Measurements from ENCODE around the gene EMILIN3. TPM values are rescaled to one million over a fixed set of nuclear protein-coding genes. Genes with fewer than 3 reads are reported as not detected.

Gene EMILIN3
- total RNA-seq, 2 donors from 2014 or later = 1.8 to 4.9 TPM

DNA sequence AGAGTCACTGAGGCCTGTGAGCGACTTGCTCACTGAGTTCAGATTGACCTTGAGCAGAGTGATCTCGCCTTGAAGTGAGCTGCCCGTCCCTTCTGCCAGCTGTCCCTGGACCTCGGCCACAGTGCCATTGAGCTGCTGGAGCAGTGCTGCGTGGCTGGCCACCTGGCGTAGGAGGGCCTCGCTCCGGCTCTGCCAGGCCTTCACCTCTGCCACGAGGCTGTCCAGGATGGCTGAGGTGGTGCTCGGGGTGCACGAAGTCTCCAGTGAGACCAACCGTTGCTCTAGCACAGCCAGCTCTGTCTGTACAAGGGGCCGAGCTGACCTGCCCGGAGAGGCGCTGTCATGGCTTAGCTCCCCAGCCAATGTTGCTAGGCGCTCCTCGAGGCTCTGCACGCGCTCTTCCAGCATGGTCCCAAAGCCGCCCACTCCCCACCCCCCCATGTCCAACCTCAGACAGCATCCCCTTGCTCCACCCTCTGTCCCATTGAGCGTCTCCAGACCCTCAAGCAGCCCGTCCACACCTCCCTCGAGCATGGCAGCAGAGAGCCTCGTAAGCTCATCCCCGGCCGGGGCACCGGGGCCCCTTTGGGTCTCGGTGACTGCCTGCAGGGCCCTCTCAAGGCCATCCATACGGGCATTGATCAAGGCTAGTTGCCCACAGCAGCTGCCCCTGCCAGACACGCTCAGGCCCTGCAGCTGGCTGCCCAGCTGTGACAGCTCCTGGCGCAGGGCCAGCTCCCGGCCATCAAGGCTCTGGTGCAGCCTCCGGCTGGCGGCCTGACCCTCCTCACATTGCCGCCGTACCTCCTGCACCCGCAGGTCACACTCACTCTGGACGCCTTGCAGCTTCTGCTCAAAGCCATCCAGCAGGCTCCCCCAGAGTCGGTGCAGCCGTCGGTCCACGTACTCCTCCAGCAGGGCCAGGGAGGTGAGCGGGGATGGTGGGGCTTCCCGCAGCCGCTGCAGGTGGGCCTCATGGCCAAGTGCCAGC, 4.6 kb downstream of the EMILIN3 start:
- no peak overlapping the region for H3K4me3 ChIP-seq
- no peaks in the 10 kb centered on the region for H3K9me3 ChIP-seq
- peak overlapping the region; percentile 40 to 56 for H3K27ac ChIP-seq
- peaks cover 8% of the 10 kb centered on the region for H3K36me3 ChIP-seq
- no peak for DNase-seq (ENCODE audit: low spot score)
- TF ChIP-seq, protein P1, sequence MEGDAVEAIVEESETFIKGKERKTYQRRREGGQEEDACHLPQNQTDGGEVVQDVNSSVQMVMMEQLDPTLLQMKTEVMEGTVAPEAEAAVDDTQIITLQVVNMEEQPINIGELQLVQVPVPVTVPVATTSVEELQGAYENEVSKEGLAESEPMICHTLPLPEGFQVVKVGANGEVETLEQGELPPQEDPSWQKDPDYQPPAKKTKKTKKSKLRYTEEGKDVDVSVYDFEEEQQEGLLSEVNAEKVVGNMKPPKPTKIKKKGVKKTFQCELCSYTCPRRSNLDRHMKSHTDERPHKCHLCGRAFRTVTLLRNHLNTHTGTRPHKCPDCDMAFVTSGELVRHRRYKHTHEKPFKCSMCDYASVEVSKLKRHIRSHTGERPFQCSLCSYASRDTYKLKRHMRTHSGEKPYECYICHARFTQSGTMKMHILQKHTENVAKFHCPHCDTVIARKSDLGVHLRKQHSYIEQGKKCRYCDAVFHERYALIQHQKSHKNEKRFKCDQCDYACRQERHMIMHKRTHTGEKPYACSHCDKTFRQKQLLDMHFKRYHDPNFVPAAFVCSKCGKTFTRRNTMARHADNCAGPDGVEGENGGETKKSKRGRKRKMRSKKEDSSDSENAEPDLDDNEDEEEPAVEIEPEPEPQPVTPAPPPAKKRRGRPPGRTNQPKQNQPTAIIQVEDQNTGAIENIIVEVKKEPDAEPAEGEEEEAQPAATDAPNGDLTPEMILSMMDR (IDR thresholded peaks at IDR 0.05) = no peak
- H3K27me3 ChIP-seq = no peaks in the 10 kb centered on the region
- H3K4me1 ChIP-seq = peaks cover 0 to 46% of the 10 kb centered on the region in 2 donors

DNA sequence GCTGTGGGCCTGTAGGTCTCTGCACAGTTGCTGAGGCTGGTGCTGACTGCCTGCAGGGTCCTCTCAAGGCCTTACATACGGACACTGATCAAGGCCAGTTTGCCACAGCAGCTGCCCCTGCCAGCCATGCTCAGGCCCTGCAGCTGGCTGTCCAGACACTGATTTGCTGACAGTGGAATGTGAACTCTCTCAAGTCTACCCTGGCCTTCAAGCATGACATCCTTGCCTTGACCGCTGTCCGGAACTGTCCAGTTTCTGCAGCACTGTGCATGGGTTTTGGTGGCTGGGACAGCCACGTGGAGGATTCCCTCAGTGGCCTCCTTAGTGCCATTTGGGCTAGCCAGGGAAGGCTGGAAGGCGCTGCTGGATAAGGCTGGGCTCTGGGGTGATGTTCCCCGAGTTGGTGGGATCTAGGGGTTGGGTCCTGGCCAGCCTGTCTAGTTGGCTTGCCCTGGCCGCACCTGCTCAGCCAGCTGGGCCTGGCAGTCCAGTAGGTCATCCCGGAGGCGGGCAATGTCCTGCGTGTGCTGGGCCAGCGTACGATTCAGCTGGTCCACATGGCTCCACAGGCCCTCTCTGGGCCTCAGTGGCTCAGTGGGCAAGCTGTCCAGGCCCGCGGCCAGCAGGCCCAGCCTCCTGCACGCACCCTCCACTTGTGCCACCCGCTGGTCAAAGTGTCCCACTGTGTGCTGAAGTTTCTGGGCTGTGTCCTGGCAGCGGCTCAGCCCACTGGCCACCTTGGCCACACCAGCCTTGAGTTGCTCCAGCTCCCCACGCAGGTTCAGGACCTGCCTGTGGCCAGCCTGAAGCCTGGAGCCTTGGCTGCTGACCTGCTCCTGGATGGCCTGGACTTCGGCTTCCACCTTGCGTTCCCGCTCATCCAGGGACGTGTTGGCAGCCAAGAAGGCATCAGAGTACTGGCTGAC, 5.5 kb downstream of the EMILIN3 start:
- no peaks in the 10 kb centered on the region for H3K9me3 ChIP-seq
- peaks cover 8% of the 10 kb centered on the region for H3K36me3 ChIP-seq
- peak overlapping the region; percentile 40 to 56 for H3K27ac ChIP-seq
- TF ChIP-seq, protein P1 (IDR thresholded peaks at IDR 0.05) = no peak
- H3K4me3 ChIP-seq = no peak overlapping the region
- H3K27me3 ChIP-seq = no peaks in the 10 kb centered on the region
- peaks cover 0 to 40% of the 10 kb centered on the region in 2 donors for H3K4me1 ChIP-seq
- no peak for DNase-seq (ENCODE audit: low spot score)

- Histone ChIP-seq H3K9me3 (no peaks in the 10 kb centered on the region), H3K4me3 (no peak overlapping the region), H3K27me3 (no peaks in the 10 kb centered on the region), H3K27ac (peak overlapping the region; percentile 56 to 79), H3K4me1 (peaks cover 0 to 32% of the 10 kb centered on the region in 2 donors), H3K36me3 (peaks cover 8% of the 10 kb centered on the region)
- TF ChIP-seq, protein P1 (IDR thresholded peaks at IDR 0.05) = no peak
- DNase-seq (ENCODE audit: low spot score) = no peak
Observed at GRCh38 chr20:41359541-41360011, 7.0 kb downstream of the EMILIN3 start.

DNA sequence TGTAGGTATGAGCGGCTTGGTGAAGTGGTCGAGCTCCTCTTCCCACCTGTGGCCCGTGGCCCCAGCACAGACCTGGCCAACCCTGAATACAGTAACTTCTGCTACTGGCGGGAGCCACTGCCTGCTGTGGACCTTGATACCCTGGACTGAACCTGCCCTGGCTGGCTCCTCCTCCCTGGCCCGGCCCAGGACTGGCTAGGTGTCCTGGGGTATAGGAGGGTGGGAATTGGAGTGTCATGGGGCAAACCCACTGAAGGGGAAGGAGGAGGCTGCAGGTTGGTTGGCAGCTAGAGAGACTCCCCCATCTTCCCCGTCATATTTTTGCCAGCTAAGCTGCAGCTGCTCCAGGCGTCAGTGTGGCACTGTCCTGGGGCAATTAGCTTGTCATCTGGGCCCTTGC, 7.9 kb downstream of the EMILIN3 start:
- no peak for DNase-seq (ENCODE audit: low spot score)

DNA sequence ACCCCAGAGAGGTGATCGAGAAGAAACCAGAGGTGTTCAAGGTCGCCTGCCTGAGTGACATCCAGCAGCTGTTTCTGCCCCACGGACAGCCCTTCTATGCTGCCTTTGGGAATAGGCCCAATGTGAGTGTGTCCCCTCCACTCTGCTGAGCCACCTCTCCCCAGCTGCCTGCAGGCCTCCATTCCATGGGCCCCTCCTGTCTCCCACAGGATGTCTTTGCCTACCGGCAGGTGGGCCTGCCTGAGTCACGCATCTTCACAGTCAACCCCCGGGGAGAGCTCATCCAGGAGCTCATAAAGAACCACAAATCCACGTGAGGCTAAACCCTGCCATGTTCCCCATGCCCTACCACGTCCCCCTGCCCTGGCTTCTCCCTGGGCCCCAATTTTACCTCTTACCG, 8.4 kb downstream of the EMILIN3 start:
- no peak overlapping the region for H3K4me3 ChIP-seq
- peaks cover 0 to 32% of the 10 kb centered on the region in 2 donors for H3K4me1 ChIP-seq
- H3K36me3 ChIP-seq = peaks cover 8% of the 10 kb centered on the region
- no peak overlapping the region for H3K27ac ChIP-seq
- TF ChIP-seq, protein P1 (IDR thresholded peaks at IDR 0.05) = no peak
- H3K9me3 ChIP-seq = no peaks in the 10 kb centered on the region
- H3K27me3 ChIP-seq = no peaks in the 10 kb centered on the region
- DNase-seq (ENCODE audit: low spot score) = no peak

More for the DNA sequence above, 7.9 kb downstream of the EMILIN3 start:
- Histone ChIP-seq H3K27me3 (no peaks in the 10 kb centered on the region), H3K36me3 (peaks cover 8% of the 10 kb centered on the region), H3K27ac (peak overlapping the region; percentile 56 to 79), H3K4me3 (no peak overlapping the region), H3K9me3 (no peaks in the 10 kb centered on the region), H3K4me1 (peaks cover 0 to 32% of the 10 kb centered on the region in 2 donors)
- TF ChIP-seq, protein P1 (IDR thresholded peaks at IDR 0.05) = no peak
